OCI-LY7 (cell line): Measurements from ENCODE around the gene SLC25A21. TPM values are rescaled to one million over a fixed set of nuclear protein-coding genes. Genes with fewer than 3 reads are reported as not detected.

Source experiments
- BruUV-seq: library from RNA; stranded (reverse); fragments of 400-500 nt; replicated peaks from 2 replicates; lab custom pipeline; 2021; lab: Mats Ljungman, UMichigan
- CTCF ChIA-PET: fragments of 300-600 bp; sonication (Branson Sonifier 250); formaldehyde crosslinking; loops from one replicate; lab custom pipeline; 2022; ENCODE audit warnings: antibody characterized with exemption; ENCODE audit not compliant: unreplicated experiment; lab: Charles Lee
- POLR2A ChIA-PET: fragments of 300-600 bp; sonication (Branson Sonifier 250); formaldehyde crosslinking; loops from one replicate; lab custom pipeline; 2022; ENCODE audit warnings: antibody characterized with exemption; lab: Charles Lee
- DNase-seq: peaks from one replicate; pipeline ENCODE4 v3.0.0-alpha.2; 2015; ENCODE audit warnings: low spot score
- H2AFZ ChIP-seq: fragments of 200-600 bp; sonication (generic), shearing (Covaris generic); 2 replicates; pipeline ENCODE4 v1.6.1; 2014; ENCODE audit warnings: mild to moderate bottlenecking, antibody characterized with exemption, low read length, moderate library complexity
- H3K27ac ChIP-seq: fragments of 200-600 bp; sonication (generic); 2 replicates; pipeline ENCODE4 v1.5.1; 2014; ENCODE audit warnings: mixed run types, low read depth, mild to moderate bottlenecking, moderate library complexity, low read length, inconsistent platforms; ENCODE audit not compliant: poor library complexity, severe bottlenecking
- H3K36me3 ChIP-seq: fragments of 200-600 bp; sonication (generic); 2 replicates; pipeline ENCODE4 v1.6.1; 2014; ENCODE audit warnings: mild to moderate bottlenecking, antibody characterized with exemption, low read length, moderate library complexity, mixed read lengths; ENCODE audit not compliant: insufficient read depth
- H3K4me1 ChIP-seq: fragments of 200-600 bp; sonication (generic); 2 replicates; pipeline ENCODE4 v1.5.1; 2014; ENCODE audit warnings: mild to moderate bottlenecking, low read length; ENCODE audit not compliant: insufficient read depth, poor library complexity, severe bottlenecking
- H3K4me2 ChIP-seq: fragments of 200-600 bp; sonication (generic); 2 replicates; pipeline ENCODE4 v1.6.1; 2014; ENCODE audit warnings: mild to moderate bottlenecking, low read length
- H3K4me3 ChIP-seq: fragments of 200-600 bp; sonication (generic); 2 replicates; pipeline ENCODE4 v1.5.1; 2014; ENCODE audit warnings: mild to moderate bottlenecking, low read depth, low read length; ENCODE audit not compliant: poor library complexity, severe bottlenecking
- H3K79me2 ChIP-seq: fragments of 200-600 bp; sonication (generic); 2 replicates; pipeline ENCODE4 v1.6.1; 2016; ENCODE audit warnings: low read depth, mild to moderate bottlenecking, low read length, moderate library complexity, mixed read lengths; ENCODE audit not compliant: insufficient read depth
- H3K9me2 ChIP-seq: fragments of 200-600 bp; sonication (generic); 2 replicates; pipeline ENCODE4 v1.6.1; 2016; ENCODE audit warnings: mild to moderate bottlenecking, low read length, mixed read lengths; ENCODE audit not compliant: insufficient read depth
- H3K9me3 ChIP-seq: fragments of 200-600 bp; sonication (generic); 2 replicates; pipeline ENCODE4 v1.6.1; 2014; ENCODE audit warnings: mild to moderate bottlenecking, mixed run types, low read length, mixed read lengths
- H4K20me1 ChIP-seq: fragments of 200-600 bp; sonication (generic); 2 replicates; pipeline ENCODE4 v1.6.1; 2014; ENCODE audit warnings: mild to moderate bottlenecking, antibody characterized with exemption, low read length, moderate library complexity, mixed read lengths; ENCODE audit not compliant: insufficient read depth
- CTCF ChIP-seq: fragments of 200-600 bp; sonication (generic); conservative IDR thresholded peaks from 2 replicates; pipeline ENCODE4 v1.5.1; 2014; ENCODE audit warnings: mild to moderate bottlenecking, antibody characterized with exemption, low read length, moderate library complexity, mixed read lengths
- EZH2phosphoT487 ChIP-seq: fragments of 200-600 bp; sonication (generic); IDR thresholded peaks from 2 replicates; pipeline ENCODE4 v1.6.1; 2018; ENCODE audit warnings: low read depth, borderline replicate concordance, mild to moderate bottlenecking, mixed run types, antibody characterized with exemption, low read length, moderate library complexity, mixed read lengths
- intact Hi-C: fragments of 100-400 bp; cut with micrococcal nuclease; formaldehyde crosslinking; loops from one replicate; pipeline ENCODE4 v1.10.0; 2022; ENCODE audit not compliant: unreplicated experiment
- total RNA-seq, 2 experiments: library from RNA; depleted of rRNA in 1 of 2; stranded (reverse); fragments of >200 nt in 1 of 2; shearing (Covaris generic) in 1 of 2; gene quantifications; 2 replicates each; pipeline ENCODE4 v1.2.3, GENCODE V29; 2014 to 2022

The SLC25A21 gene
- total RNA-seq, 2 experiments from 2014 or later, result not detected

DNA sequence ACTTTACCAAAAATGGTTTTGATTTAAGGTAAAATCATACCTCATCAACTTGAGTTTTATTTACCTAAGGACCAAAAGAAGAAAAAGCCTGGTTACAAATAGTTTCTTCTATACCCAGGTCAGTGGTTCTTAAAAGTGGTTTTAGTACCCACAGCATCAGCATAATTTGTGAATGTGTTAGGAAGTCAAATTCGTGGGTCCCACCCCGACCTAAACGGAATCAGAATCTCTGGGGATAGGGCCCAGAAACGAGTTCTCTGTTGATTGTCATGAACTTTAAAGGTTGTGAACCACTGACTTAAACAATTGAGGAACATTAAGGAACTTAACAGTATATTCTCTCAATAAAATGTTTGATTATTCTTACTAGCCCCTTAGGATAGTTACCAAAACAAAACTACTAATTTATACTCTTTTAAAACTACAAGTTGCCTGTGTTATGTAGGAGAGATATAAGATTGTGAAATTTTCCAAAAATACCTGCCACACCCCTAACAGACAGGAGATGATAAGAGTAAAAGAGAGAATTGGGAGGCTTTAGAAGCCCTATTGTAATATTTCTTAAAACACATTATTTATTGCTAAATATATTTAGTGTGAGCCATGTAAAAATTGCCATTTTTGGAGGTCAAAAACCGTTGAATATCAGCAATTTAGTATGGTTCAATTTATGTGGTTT lies 669 bp upstream of the SLC25A21 start:
- intact Hi-C loops, result no loop called here
- BruUV-seq, result no TSS peak
- no peaks in the 10 kb centered on the region for H4K20me1 ChIP-seq
- ChIA-PET CTCF (no interaction called here), POLR2A (no interaction called here)
- no peaks in the 10 kb centered on the region for H3K9me2 ChIP-seq
- no peak overlapping the region for H3K4me3 ChIP-seq
- H3K79me2 ChIP-seq, result no peaks in the 10 kb centered on the region
- H3K4me1 ChIP-seq, result no peaks in the 10 kb centered on the region
- H3K36me3 ChIP-seq, result no peaks in the 10 kb centered on the region
- DNase-seq, result no peak
- H3K27ac ChIP-seq, result no peak overlapping the region
- H3K4me2 ChIP-seq, result no peak overlapping the region
- H3K9me3 ChIP-seq, result no peaks in the 10 kb centered on the region
- H2AFZ ChIP-seq, result no peak overlapping the region
- TF ChIP-seq EZH2phosphoT487 (no peak), CTCF (no peak)

GRCh38 chr14:37171678-37172023 lies 755 bp downstream of the SLC25A21 start:
- BruUV-seq, result no TSS peak
- TF ChIP-seq EZH2phosphoT487 (no peak), CTCF (no peak)
- Histone ChIP-seq H3K27ac (no peak overlapping the region), H3K9me2 (no peaks in the 10 kb centered on the region), H3K4me2 (no peak overlapping the region), H3K79me2 (no peaks in the 10 kb centered on the region), H3K9me3 (no peaks in the 10 kb centered on the region), H3K4me3 (no peak overlapping the region), H2AFZ (no peak overlapping the region), H3K4me1 (no peaks in the 10 kb centered on the region), H4K20me1 (no peaks in the 10 kb centered on the region), H3K36me3 (no peaks in the 10 kb centered on the region)
- ChIA-PET CTCF (no interaction called here), POLR2A (no interaction called here)
- no peak for DNase-seq
- intact Hi-C loops, result no loop called here

DNA sequence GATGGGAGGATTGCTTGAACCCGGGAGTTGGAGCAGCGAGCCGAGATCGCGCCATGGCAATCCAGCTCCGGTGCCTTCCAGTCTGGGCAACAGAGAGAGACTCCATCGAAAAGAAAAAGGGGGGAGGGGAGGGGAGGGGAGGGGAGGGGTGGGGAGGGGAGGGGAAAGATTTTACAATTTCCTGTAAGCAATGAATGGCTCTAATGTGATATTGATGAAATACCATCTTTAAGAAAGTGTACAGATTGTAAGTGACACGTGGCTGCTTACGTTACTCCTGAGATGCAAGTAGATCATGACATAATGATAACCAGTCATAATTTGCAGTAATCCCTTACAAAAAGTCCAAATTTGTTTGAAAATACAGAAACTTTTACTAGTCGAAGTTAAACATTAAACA lies 1.4 kb downstream of the SLC25A21 start:
- no peaks in the 10 kb centered on the region for H3K36me3 ChIP-seq
- intact Hi-C loops, result no loop called here
- TF ChIP-seq CTCF (no peak), EZH2phosphoT487 (no peak)
- H3K4me3 ChIP-seq, result no peak overlapping the region
- no peak overlapping the region for H3K4me2 ChIP-seq
- H3K9me3 ChIP-seq, result no peaks in the 10 kb centered on the region
- no peaks in the 10 kb centered on the region for H3K9me2 ChIP-seq
- ChIA-PET CTCF (no interaction called here), POLR2A (interaction anchor here (0.6 kb wide), 1 partner anchor 1405 kb away, joined by 5 read pairs; no protein-coding TSS in a partner anchor)
- H3K27ac ChIP-seq, result no peak overlapping the region
- no peak overlapping the region for H2AFZ ChIP-seq
- H3K4me1 ChIP-seq, result no peaks in the 10 kb centered on the region
- H4K20me1 ChIP-seq, result no peaks in the 10 kb centered on the region
- DNase-seq, result no peak
- BruUV-seq, result no TSS peak
- H3K79me2 ChIP-seq, result no peaks in the 10 kb centered on the region
